GM12878 (cell line): ENCODE results near the gene PRDM12.

Experiments
- EGR1 ChIP-seq, 2 experiments: IDR thresholded peaks; 1 replicate in 1 of 2; 2 replicates in 1 of 2; pipeline ENCODE4 v1.6.1; 2011 to 2012; ENCODE audit warnings: low read depth in 2 of 2, low read length in 2 of 2, borderline replicate concordance in 1 of 2, mild to moderate bottlenecking in 1 of 2, moderate library complexity in 1 of 2
- FOXK2 ChIP-seq: fragments of 450-650 bp; IDR thresholded peaks from 2 replicates; pipeline ENCODE4 v1.6.1; 2017; ENCODE audit warnings: mild to moderate bottlenecking, moderate library complexity
- HDGF ChIP-seq: fragments of 450-650 bp; IDR thresholded peaks from 2 replicates; pipeline ENCODE4 v1.6.1; 2016; ENCODE audit warnings: antibody characterized with exemption
- MEF2B ChIP-seq: fragments of 450-650 bp; IDR thresholded peaks from 2 replicates; pipeline ENCODE4 v1.6.1; 2018; ENCODE audit warnings: mild to moderate bottlenecking, moderate library complexity; ENCODE audit not compliant: partially characterized antibody, poor library complexity, severe bottlenecking
- NR2C2 ChIP-seq: IDR thresholded peaks from 2 replicates; pipeline ENCODE4 v1.6.1; 2011; ENCODE audit warnings: borderline replicate concordance, low read depth; ENCODE audit not compliant: control insufficient read depth, insufficient read length
- SRF ChIP-seq, 2 experiments: IDR thresholded peaks; 2 replicates each; pipeline ENCODE4 v1.6.1; 2011; ENCODE audit warnings: low read depth in 2 of 2, low read length in 2 of 2, mild to moderate bottlenecking in 1 of 2, moderate library complexity in 1 of 2
- SUPT20H ChIP-seq: IDR thresholded peaks from 2 replicates; pipeline ENCODE4 v1.6.1; 2011; ENCODE audit warnings: low read depth, mild to moderate bottlenecking, low read length, moderate library complexity, borderline replicate concordance; ENCODE audit not compliant: control insufficient read depth
- TF ChIP-seq, protein P1 (sequence below): IDR thresholded peaks from 2 replicates; pipeline ENCODE4 v1.6.1; 2012; ENCODE audit warnings: low read depth, low read length, improper control_type of control experiment
- TF ChIP-seq, protein P2 (sequence below), 3 experiments: IDR thresholded peaks in 2 of 3; conservative IDR thresholded peaks in 1 of 3; 2 replicates each; pipeline ENCODE4 v1.5.1; 2011; ENCODE audit warnings: low read depth in 3 of 3, low read length in 3 of 3, mild to moderate bottlenecking in 3 of 3, control low read depth in 2 of 3, moderate library complexity in 2 of 3, inconsistent platforms in 1 of 3, mixed read lengths in 1 of 3; ENCODE audit not compliant: control insufficient read depth in 2 of 3, insufficient read depth in 1 of 3; ENCODE audit errors: extremely low read depth in 1 of 3

DNA sequence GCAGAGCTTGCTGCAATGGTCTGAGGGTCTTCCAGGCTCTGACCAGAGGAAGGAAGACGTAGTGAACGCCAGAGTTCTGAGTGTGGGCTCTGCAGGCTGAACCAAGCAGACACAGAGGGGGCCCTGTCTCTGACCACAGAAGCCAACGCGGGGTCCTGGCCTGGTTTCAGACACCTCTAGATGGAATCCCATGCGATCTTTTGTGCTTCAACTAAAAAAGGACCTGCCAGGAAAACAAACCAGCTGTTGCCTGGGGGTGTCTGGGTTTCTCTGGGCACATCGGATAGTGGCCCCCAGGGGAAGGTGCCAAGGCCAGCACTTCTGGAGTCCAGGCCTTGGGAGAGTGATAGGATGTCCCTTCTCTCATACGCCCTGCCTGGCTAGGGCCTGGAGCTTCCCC is 12.9 kb downstream of the PRDM12 start:
- TF ChIP-seq HDGF (no peak), NR2C2 (no peak), SRF (IDR thresholded peaks at IDR 0.05; ENCODE audit: low read depth in 2 of 2, low read length in 2 of 2) (no peak), SUPT20H (no peak), MEF2B (no peak), EGR1 (IDR thresholded peaks at IDR 0.05; ENCODE audit: borderline replicate concordance in 1 of 2, low read depth in 2 of 2, low read length in 2 of 2) (no peak), FOXK2 (no peak)
- TF ChIP-seq, protein P1, sequence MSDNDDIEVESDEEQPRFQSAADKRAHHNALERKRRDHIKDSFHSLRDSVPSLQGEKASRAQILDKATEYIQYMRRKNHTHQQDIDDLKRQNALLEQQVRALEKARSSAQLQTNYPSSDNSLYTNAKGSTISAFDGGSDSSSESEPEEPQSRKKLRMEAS: no peak
- TF ChIP-seq, protein P2, sequence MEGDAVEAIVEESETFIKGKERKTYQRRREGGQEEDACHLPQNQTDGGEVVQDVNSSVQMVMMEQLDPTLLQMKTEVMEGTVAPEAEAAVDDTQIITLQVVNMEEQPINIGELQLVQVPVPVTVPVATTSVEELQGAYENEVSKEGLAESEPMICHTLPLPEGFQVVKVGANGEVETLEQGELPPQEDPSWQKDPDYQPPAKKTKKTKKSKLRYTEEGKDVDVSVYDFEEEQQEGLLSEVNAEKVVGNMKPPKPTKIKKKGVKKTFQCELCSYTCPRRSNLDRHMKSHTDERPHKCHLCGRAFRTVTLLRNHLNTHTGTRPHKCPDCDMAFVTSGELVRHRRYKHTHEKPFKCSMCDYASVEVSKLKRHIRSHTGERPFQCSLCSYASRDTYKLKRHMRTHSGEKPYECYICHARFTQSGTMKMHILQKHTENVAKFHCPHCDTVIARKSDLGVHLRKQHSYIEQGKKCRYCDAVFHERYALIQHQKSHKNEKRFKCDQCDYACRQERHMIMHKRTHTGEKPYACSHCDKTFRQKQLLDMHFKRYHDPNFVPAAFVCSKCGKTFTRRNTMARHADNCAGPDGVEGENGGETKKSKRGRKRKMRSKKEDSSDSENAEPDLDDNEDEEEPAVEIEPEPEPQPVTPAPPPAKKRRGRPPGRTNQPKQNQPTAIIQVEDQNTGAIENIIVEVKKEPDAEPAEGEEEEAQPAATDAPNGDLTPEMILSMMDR (IDR thresholded peaks at IDR 0.05 in 2 of 3, conservative IDR thresholded peaks at IDR 0.05 in 1 of 3; ENCODE audit: control insufficient read depth in 2 of 3, extremely low read depth in 1 of 3, insufficient read depth in 1 of 3, low read depth in 3 of 3, low read length in 3 of 3): no peak
